Activated CD4-positive, alpha-beta T cell treated with anti-CD3 and anti-CD28 coated beads, Interleukin-2, amount 10 ng/mL, durations not matched to agents 7 days and 5 days (primary cell): ENCODE measurements around the gene CTU2. TPM values are rescaled to one million over a fixed set of nuclear protein-coding genes. Genes with fewer than 3 reads are reported as not detected.
A peak's percentile ranks its signal among the peaks of the same experiment; 100 is the strongest.

Experiments used
- CTCF ChIA-PET: fragments of 350-600 bp; sonication (Branson Sonifier 250); formaldehyde crosslinking; loops from one replicate; lab custom pipeline; 2021; ENCODE audit warnings: antibody characterized with exemption; lab: Charles Lee
- POLR2A ChIA-PET: fragments of 350-600 bp; sonication (Branson Sonifier 250); formaldehyde crosslinking; loops from one replicate; lab custom pipeline; 2021; ENCODE audit warnings: antibody characterized with exemption; lab: Charles Lee
- DNase-seq: peaks from one replicate; pipeline ENCODE4 v3.0.0-alpha.2; 2020
- H3K27ac Mint-ChIP-seq: one replicate; pipeline ENCODE4 v1.8.0; 2021; ENCODE audit warnings: mild to moderate bottlenecking, moderate library complexity, mixed read lengths
- H3K27me3 Mint-ChIP-seq: one replicate; pipeline ENCODE4 v1.8.0; 2021; ENCODE audit warnings: mixed read lengths
- H3K36me3 Mint-ChIP-seq: one replicate; pipeline ENCODE4 v1.8.0; 2021; ENCODE audit warnings: low read depth, mixed read lengths
- H3K4me1 Mint-ChIP-seq: one replicate; pipeline ENCODE4 v1.8.0; 2021; ENCODE audit warnings: mixed read lengths
- H3K4me3 Mint-ChIP-seq: one replicate; pipeline ENCODE4 v1.8.0; 2021; ENCODE audit warnings: mild to moderate bottlenecking, moderate library complexity, mixed read lengths
- H3K9me3 Mint-ChIP-seq: one replicate; pipeline ENCODE4 v1.8.0; 2021; ENCODE audit warnings: mixed read lengths
- total RNA-seq, 2 experiments: library from RNA; stranded (reverse); gene quantifications; one replicate each; pipeline ENCODE4 v1.2.3, GENCODE V29; 2021

The CTU2 gene
- total RNA-seq, 2 experiments from 2014 or later, result 20.5 to 27.2 TPM

DNA sequence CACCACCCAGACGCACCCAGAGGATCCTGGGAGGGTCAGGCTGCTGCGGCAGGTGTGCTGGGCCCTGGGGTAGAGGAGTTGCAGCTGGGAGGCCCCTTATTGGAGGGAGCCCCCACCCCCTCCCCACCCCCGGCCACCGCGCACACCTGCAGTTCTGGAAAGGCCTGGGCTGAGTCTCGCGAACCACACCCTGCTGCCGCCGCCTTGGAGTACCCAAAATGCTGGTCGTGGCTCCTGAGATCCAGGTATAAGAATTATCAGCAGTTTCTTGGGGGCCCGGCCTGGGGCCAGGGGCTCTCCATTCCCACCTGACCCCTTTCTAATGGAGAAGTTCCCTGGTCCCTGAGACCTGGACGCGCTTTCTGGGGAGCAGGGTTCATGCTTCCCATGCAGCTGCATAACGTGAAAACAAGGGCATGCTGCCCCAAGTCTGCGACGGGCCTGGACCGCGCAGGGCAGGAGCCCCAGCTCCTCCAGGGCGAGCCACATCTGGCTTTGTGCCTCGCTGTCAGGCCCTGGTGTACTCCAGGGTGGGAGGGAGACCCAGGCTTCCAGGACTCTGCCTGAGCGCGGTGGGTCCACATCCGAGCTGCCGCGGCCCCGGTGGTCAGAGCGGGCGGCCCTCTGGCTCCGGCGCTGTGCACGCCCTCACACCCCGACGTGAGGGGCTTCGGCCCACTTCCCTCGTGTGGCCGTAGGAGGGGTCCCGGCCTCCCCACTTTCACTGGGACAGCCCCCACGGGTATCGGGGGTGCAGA lies 12.7 kb upstream of the CTU2 start:
- peak overlapping the region; percentile 91 for H3K27ac Mint-ChIP-seq
- H3K4me3 Mint-ChIP-seq, result peak overlapping the region; percentile 52
- DNase-seq, result no peak
- H3K9me3 Mint-ChIP-seq, result no peaks in the 10 kb centered on the region
- POLR2A ChIA-PET, result no interaction called here
- CTCF ChIA-PET, result interaction anchor here (0.6 to 0.8 kb wide), 2 partner anchors 8 to 532 kb away, joined by 3 read pairs; no protein-coding TSS in a partner anchor
- H3K4me1 Mint-ChIP-seq, result peaks cover 77% of the 10 kb centered on the region
- peaks cover 25% of the 10 kb centered on the region for H3K36me3 Mint-ChIP-seq
- H3K27me3 Mint-ChIP-seq, result no peaks in the 10 kb centered on the region

DNA sequence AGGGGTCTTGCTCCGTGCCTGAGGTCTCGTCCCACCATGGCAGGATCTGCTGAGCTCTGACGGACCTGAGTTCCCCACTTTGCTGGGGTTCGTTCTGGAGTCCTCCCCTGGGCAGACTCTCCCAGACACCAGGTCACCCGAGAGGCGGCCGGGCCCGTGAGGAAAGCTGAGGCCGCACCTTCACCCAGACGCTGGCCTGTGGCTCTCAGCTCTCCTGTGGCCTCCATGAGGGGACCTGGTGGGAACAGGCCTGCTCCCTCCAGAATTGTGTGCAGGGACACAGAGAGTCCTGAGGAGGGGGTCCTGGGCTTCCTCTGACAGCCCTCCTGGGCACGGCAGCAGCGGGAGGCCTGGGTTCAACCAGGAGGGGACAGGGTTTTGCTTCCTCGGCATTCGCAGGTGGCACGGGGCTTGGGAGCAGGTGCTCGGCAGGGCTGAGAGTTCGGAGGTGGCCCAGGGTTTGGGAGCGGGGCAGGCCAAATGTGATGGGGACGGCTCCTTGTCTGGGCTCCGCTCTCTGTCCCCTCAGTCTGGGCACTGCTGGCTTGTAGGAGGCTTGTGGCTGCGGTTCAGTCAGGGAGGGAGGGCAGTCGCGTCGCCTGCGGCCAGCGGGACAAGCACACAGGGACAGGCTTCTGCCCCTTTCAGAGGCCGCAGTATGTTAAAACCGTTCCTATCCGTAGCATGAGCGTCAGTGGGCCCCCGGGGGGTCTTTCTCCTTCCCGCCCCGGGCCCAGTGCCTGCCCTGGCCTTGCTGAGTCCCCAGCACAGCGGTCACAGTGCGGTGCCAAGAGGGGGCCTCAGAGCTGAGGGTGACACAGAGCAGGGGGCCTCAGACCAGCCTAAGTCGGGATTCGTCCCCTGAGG lies 11.8 kb upstream of the CTU2 start:
- ChIA-PET POLR2A (no interaction called here), CTCF (interaction anchor here (0.8 kb wide), 1 partner anchor 8 kb away, joined by 3 read pairs; no protein-coding TSS in a partner anchor)
- Mint-ChIP-seq H3K4me3 (peak overlapping the region; percentile 22), H3K9me3 (no peaks in the 10 kb centered on the region), H3K36me3 (peaks cover 26% of the 10 kb centered on the region), H3K27me3 (no peaks in the 10 kb centered on the region), H3K27ac (peak overlapping the region; percentile 77), H3K4me1 (peaks cover 71% of the 10 kb centered on the region)
- DNase-seq, result no peak

DNA sequence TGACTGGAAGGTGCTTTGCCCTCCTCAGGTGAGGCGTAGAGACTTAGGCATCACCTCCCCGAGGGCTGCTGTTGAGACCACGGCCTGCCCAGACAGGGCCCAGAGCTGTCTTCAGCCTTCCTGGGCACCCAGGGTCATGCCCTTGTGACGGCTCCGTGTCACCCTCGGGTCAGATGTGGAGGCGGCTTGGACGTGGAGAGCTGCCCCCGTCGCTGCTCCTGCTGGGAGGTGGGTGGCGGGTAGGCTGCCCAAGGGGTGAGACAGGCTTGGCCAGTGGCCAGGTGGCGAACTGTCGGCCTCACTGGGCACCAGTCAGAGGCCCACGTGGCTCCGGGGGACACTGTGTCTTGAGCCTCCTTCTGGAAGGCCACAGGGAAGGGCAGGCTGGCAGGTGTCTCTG lies 11.1 kb upstream of the CTU2 start:
- POLR2A ChIA-PET, result no interaction called here
- CTCF ChIA-PET, result interaction anchor here (1.1 kb wide), 1 partner anchor 10 kb away, joined by 3 read pairs; no protein-coding TSS in a partner anchor
- H3K27ac Mint-ChIP-seq, result no peak overlapping the region
- no peaks in the 10 kb centered on the region for H3K9me3 Mint-ChIP-seq
- DNase-seq, result no peak
- no peak overlapping the region for H3K4me3 Mint-ChIP-seq
- peaks cover 33% of the 10 kb centered on the region for H3K36me3 Mint-ChIP-seq
- H3K4me1 Mint-ChIP-seq, result peaks cover 71% of the 10 kb centered on the region
- no peaks in the 10 kb centered on the region for H3K27me3 Mint-ChIP-seq

DNA sequence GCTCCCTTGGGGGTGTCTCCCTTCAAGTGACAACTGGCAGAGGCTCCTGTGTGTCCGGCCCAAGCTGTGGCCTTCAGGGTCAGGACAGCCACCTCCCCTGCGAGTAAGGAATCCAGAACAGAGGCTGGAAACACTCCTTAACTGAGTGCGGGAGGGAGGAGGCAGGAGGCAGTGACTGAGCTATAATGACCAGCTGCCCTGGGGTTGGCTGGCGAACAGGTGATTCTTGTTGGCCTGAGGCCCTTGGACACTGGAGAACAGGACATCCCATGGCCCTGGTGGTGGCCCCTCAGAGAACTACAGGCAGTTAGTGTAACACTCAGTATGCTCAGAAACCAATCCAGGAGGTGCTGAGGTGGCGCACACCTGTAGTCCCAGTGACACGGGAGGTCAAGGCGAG lies 10.6 kb upstream of the CTU2 start:
- CTCF ChIA-PET, result interaction anchor here (1.1 kb wide), 1 partner anchor 11 kb away, joined by 3 read pairs; no protein-coding TSS in a partner anchor
- Mint-ChIP-seq H3K36me3 (peaks cover 39% of the 10 kb centered on the region), H3K4me3 (no peak overlapping the region), H3K9me3 (no peaks in the 10 kb centered on the region), H3K4me1 (peaks cover 71% of the 10 kb centered on the region), H3K27ac (peak overlapping the region; percentile 72), H3K27me3 (no peaks in the 10 kb centered on the region)
- no peak for DNase-seq
- POLR2A ChIA-PET, result no interaction called here

DNA sequence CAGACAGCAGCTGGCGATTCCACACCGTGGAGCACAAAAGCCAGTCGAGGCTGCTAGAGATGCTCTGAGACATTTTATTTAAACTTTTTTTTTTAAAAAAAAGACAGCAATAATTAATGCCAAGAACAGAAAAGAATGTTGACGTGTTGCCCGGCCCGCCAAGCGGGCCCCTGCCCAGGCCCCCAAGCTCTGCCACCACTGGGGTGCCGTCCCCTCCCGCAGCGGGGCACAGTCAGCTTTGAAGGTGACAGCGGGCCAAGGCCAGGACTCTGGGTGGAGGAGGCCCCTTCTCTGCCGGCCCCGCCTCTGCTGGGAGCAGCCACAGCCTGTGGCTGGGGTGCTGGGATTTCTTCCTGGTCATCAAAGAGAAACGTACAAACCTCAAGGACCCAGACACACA lies 9.9 kb upstream of the CTU2 start:
- H3K27me3 Mint-ChIP-seq, result no peaks in the 10 kb centered on the region
- DNase-seq, result no peak
- no peaks in the 10 kb centered on the region for H3K9me3 Mint-ChIP-seq
- no peak overlapping the region for H3K27ac Mint-ChIP-seq
- ChIA-PET POLR2A (interaction anchor here (0.7 kb wide), 1 partner anchor 15 kb away, joined by 3 read pairs; no protein-coding TSS in a partner anchor), CTCF (no interaction called here)
- peaks cover 67% of the 10 kb centered on the region for H3K4me1 Mint-ChIP-seq
- peaks cover 41% of the 10 kb centered on the region for H3K36me3 Mint-ChIP-seq
- H3K4me3 Mint-ChIP-seq, result no peak overlapping the region

DNA sequence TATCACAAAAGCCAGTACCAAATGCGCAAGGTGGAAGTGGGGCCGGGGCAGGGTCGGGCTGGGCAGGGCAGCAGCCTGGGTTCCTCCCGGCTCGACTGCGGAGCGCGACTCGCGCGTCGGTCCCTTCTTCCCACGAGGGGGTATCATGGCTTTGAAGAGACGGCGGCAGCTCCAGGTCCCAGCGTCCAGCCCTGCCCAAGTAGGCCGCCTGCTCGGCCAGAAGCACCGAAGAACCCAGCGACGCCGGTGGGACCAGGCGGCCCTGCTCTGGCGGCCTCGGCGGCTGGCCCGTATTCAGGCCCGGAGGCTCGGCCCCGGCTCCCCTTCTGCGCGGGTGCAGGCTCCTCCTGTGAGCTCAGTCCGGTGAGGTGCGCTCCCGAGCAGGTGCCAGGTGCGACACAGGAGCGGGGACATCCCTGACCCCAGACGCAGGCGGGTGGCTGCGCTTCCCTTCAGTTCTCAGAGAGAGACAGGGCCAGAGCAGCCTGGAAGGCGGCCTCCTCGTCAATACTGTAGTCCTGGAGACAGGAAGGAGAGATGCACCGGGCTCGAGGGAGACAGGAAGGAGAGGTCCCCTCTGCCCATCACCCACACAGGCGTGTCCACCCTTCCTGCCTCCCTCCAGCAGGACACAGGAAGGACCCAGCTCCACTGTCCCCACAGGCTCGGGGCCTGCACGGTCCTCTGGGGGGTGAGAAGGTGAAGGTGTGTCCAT lies 9.0 kb upstream of the CTU2 start:
- Mint-ChIP-seq H3K9me3 (no peaks in the 10 kb centered on the region), H3K4me1 (peaks cover 66% of the 10 kb centered on the region), H3K36me3 (peaks cover 49% of the 10 kb centered on the region), H3K4me3 (no peak overlapping the region), H3K27me3 (no peaks in the 10 kb centered on the region), H3K27ac (peak overlapping the region; percentile 78)
- POLR2A ChIA-PET, result no interaction called here
- CTCF ChIA-PET, result interaction anchor here (0.7 kb wide), 1 partner anchor 69 kb away, joined by 3 read pairs; no protein-coding TSS in a partner anchor
- no peak for DNase-seq

DNA sequence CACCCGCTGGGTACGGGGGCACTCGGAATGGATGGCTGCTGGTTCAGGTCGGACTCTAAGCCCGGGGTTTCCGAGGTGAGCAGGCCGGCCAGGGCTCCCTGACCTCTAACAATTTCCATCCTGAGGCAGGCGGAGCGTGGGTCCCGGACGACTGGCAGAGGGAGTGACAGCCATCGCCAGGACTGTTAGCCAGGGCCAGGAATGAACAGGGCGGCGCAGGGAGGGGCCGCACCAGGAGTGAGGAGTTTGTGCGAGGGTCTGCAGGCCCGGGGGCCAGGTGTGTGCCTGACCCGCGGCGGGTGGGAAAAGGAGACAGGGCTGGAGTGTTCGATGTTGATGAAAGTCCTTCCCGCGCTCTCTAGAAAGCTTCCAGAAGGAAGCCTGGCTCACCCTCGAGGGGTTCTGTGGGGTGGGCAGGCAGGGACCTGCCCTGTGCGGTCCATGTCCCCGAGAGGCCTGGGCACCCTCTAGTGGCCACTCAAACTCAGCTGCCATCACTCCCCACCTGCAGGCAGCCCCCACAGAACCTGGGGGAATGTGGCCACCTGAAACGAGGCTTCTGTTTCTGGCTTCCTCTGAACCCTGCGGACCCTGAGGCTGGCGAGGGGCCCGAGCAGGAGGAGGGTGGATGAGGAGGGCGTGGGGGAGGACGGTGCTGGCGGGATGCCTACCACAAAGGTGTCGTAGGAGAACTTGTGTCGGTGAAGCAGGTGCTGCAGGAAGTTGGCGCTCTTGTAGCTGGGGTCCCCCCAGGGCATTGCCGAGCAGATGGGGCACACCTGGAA lies 8.3 kb upstream of the CTU2 start:
- Mint-ChIP-seq H3K4me3 (no peak overlapping the region), H3K4me1 (peaks cover 65% of the 10 kb centered on the region), H3K27ac (peak overlapping the region; percentile 78), H3K27me3 (no peaks in the 10 kb centered on the region), H3K36me3 (peaks cover 55% of the 10 kb centered on the region), H3K9me3 (no peaks in the 10 kb centered on the region)
- CTCF ChIA-PET, result interaction anchor here (0.7 kb wide), 1 partner anchor 68 kb away, joined by 3 read pairs; no protein-coding TSS in a partner anchor
- peak; percentile 31 for DNase-seq
- POLR2A ChIA-PET, result no interaction called here

DNA sequence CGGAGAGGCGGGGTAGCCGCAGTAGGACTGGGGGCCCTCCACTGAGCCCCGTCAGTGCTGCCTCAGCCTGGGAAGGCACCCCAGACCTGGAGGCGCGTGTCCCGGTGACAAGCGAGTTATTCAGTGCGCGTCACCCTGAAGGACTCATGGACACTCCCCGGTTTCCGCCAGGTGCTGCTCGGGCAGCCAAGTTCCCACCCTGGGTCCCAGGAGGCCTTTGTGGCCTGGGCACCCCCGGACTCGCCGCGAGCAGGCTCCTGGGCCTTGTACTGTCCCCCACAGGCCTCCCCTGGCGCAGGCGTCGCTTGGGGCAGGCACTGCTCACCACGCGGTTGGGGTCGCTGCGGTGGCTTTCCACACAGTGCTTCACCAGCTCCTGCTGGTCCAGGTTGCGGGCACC lies 7.7 kb upstream of the CTU2 start:
- DNase-seq, result no peak
- POLR2A ChIA-PET, result no interaction called here
- H3K36me3 Mint-ChIP-seq, result peaks cover 62% of the 10 kb centered on the region
- H3K4me3 Mint-ChIP-seq, result no peak overlapping the region
- H3K27me3 Mint-ChIP-seq, result no peaks in the 10 kb centered on the region
- no peaks in the 10 kb centered on the region for H3K9me3 Mint-ChIP-seq
- H3K27ac Mint-ChIP-seq, result peak overlapping the region; percentile 78
- CTCF ChIA-PET, result no interaction called here
- peaks cover 64% of the 10 kb centered on the region for H3K4me1 Mint-ChIP-seq

DNA sequence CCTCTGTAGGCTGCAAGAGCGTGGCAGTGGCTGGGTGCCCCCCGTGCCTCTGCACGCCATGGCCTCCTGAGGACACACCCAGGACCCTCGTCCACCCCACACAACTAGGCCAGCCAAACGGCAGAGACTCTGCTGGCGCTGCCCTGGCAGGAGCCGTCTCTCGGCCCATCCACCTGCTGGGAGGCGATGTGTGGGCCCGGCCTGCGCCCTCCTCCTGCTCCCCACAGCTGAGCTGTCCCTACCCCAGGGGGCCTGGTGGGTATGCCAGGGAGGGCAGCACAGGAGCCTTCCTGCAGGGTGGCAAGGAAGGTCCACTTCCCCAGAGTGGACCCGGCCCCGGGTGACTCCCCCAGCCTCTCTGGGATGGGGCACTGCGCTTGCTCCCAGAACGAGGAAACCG lies 7.1 kb upstream of the CTU2 start:
- Mint-ChIP-seq H3K9me3 (no peaks in the 10 kb centered on the region), H3K4me1 (peaks cover 64% of the 10 kb centered on the region), H3K4me3 (peak overlapping the region; percentile 85), H3K27me3 (no peaks in the 10 kb centered on the region), H3K36me3 (peaks cover 67% of the 10 kb centered on the region), H3K27ac (peak overlapping the region; percentile 98)
- POLR2A ChIA-PET, result no interaction called here
- CTCF ChIA-PET, result no interaction called here
- DNase-seq, result no peak

DNA sequence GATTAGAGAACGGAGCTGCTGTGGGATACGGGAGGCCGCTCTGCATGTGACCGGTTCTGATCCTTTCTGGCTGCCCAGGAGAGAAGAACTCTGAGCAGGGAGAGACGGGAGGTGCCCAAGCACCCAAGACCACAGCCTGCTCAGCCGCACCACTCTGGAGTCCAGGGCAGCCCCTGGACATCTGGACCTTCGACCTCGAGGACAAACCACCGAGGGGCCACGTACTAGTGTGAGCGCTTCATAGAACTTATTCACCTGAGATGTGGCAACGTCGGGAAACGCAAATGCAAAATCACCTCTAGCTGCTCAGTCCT lies 6.0 kb upstream of the CTU2 start:
- Mint-ChIP-seq H3K36me3 (peaks cover 69% of the 10 kb centered on the region), H3K27ac (peak overlapping the region; percentile 98), H3K27me3 (no peaks in the 10 kb centered on the region), H3K4me1 (peaks cover 61% of the 10 kb centered on the region), H3K4me3 (peak overlapping the region; percentile 85), H3K9me3 (no peaks in the 10 kb centered on the region)
- POLR2A ChIA-PET, result interaction anchor here (1.5 kb wide), 1 partner anchor 13 kb away, joined by 5 read pairs; no protein-coding TSS in a partner anchor
- no peak for DNase-seq
- CTCF ChIA-PET, result interaction anchor here (0.6 to 1.1 kb wide), 3 partner anchors 9 to 14 kb away, joined by 3 read pairs; no protein-coding TSS in a partner anchor

DNA sequence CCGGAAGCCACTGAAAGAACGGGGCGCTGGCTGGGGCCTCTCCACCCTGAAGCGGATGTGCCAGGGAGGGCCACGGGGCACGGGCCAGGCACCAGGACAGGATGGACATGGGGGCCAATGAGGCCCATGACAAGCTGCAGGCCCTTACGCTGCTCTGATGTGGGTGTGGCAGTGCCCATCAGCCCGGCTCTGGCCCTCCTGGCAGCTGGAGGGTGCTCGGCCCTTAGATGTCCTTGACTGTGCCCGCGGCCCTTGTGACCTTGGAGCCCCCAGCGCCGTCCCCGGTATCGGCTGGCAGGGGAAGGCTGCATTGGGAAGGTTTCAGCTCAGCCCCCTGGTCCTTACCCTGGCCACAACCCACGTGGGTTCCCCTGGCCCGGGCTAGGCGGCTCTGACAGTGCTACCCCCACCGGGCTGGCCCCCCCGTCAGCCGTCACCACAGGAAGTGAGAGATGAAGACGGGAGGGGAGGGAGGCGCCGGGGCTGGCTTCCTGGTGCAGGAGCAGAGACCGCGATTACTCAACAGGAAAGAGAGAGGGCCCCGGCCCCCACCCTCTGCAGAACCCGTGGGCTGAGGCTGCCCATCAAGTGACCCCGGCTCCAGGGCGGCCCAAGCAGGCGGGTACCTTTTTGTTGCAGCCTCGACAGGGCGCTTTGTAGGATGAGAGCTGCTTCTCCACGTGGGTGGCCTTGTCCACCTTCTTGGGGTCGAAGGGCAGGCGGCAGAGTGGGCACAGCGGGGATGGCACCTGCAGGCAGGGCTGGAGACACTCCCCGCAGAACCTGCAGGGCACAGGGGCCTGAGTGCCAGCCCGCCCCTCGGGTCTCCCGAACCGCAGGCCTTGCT lies 5.4 kb upstream of the CTU2 start:
- peak overlapping the region; percentile 85 for H3K4me3 Mint-ChIP-seq
- CTCF ChIA-PET, result interaction anchor here (0.6 to 2.1 kb wide), 6 partner anchors 8 to 36 kb away, joined by 3 to 11 read pairs (median 3); no protein-coding TSS in a partner anchor
- H3K27me3 Mint-ChIP-seq, result no peaks in the 10 kb centered on the region
- peaks cover 60% of the 10 kb centered on the region for H3K4me1 Mint-ChIP-seq
- H3K9me3 Mint-ChIP-seq, result no peaks in the 10 kb centered on the region
- H3K36me3 Mint-ChIP-seq, result peaks cover 69% of the 10 kb centered on the region
- H3K27ac Mint-ChIP-seq, result peak overlapping the region; percentile 98
- peak; percentile 97 for DNase-seq
- POLR2A ChIA-PET, result interaction anchor here (1.5 kb wide), 1 partner anchor 13 kb away, joined by 5 read pairs; no protein-coding TSS in a partner anchor
